T-helper 17 cell (primary cell): ENCODE measurements around the gene SV2B. TPM values are rescaled to one million over a fixed set of nuclear protein-coding genes. Genes with fewer than 3 reads are reported as not detected.

Source experiments
- ATAC-seq: fragments of 150-1000 bp; cut with Tn5 transposase; 2 replicates; pipeline ENCODE4 v1.10.0; 2021; ENCODE audit warnings: mild to moderate bottlenecking, moderate library complexity
- DNase-seq, 3 donors: peaks; one replicate each; pipeline versions ENCODE4 v3.0.0 to v3.0.0-alpha.2; 2020 to 2021
- H3K9me3 ChIP-seq: one replicate; pipeline ENCODE4 v1.7.0; 2013; ENCODE audit warnings: low read length, mild to moderate bottlenecking; ENCODE audit not compliant: control insufficient read depth, poor library complexity, severe bottlenecking
- H3K27ac Mint-ChIP-seq: one replicate; pipeline ENCODE4 v1.8.0; 2022; ENCODE audit warnings: mild to moderate bottlenecking, moderate library complexity, mixed read lengths
- H3K27me3 Mint-ChIP-seq: one replicate; pipeline ENCODE4 v1.8.0; 2022; ENCODE audit warnings: mixed read lengths
- H3K36me3 Mint-ChIP-seq: one replicate; pipeline ENCODE4 v1.8.0; 2022; ENCODE audit warnings: low read depth, mixed read lengths
- H3K4me1 Mint-ChIP-seq: one replicate; pipeline ENCODE4 v1.8.0; 2022; ENCODE audit warnings: mild to moderate bottlenecking, mixed read lengths
- H3K4me3 Mint-ChIP-seq: one replicate; pipeline ENCODE4 v1.8.0; 2022; ENCODE audit warnings: mild to moderate bottlenecking, moderate library complexity, mixed read lengths
- total RNA-seq, 4 donors: library from RNA in 2 of 4; stranded (reverse) in 2 of 4; gene quantifications; one replicate each; pipeline ENCODE4 v1.2.3 and lab custom pipeline; 2022 to 2026

SV2B gene
- total RNA-seq, 2 donors from 2014 or later: 0.10 TPM; not detected in 1

GRCh38 chr15:91223863-91224262, 123.8 kb downstream of the SV2B start:
- ATAC-seq (no peak), DNase-seq (no peak)
- Mint-ChIP-seq H3K27ac (peak overlapping the region; percentile 3), H3K4me3 (no peak overlapping the region), H3K27me3 (peaks cover 78% of the 10 kb centered on the region), H3K36me3 (no peaks in the 10 kb centered on the region), H3K4me1 (peaks cover 4% of the 10 kb centered on the region)
- no peaks in the 10 kb centered on the region for H3K9me3 ChIP-seq

GRCh38 chr15:91224755-91225380, 124.8 kb downstream of the SV2B start:
- H3K4me1 Mint-ChIP-seq: peaks cover 4% of the 10 kb centered on the region
- H3K4me3 Mint-ChIP-seq: no peak overlapping the region
- DNase-seq (no peak), ATAC-seq (no peak)
- H3K27me3 Mint-ChIP-seq: peaks cover 77% of the 10 kb centered on the region
- no peak overlapping the region for H3K27ac Mint-ChIP-seq
- H3K36me3 Mint-ChIP-seq: no peaks in the 10 kb centered on the region
- no peaks in the 10 kb centered on the region for H3K9me3 ChIP-seq

- Mint-ChIP-seq H3K27ac (no peak overlapping the region), H3K27me3 (peaks cover 75% of the 10 kb centered on the region), H3K36me3 (no peaks in the 10 kb centered on the region), H3K4me1 (peaks cover 4% of the 10 kb centered on the region), H3K4me3 (no peak overlapping the region)
- no peaks in the 10 kb centered on the region for H3K9me3 ChIP-seq
- DNase-seq (no peak), ATAC-seq (no peak)
These were observed 125.7 kb downstream of the SV2B start for GRCh38 chr15:91225741-91226140.

- no peaks in the 10 kb centered on the region for H3K36me3 Mint-ChIP-seq
- DNase-seq (no peak), ATAC-seq (no peak)
These were observed 127.1 kb downstream of the SV2B start for GRCh38 chr15:91227117-91227516.

GRCh38 chr15:91227766-91228165, 127.7 kb downstream of the SV2B start:
- no peak overlapping the region for H3K4me3 Mint-ChIP-seq
- peaks cover 4% of the 10 kb centered on the region for H3K4me1 Mint-ChIP-seq
- ATAC-seq (no peak), DNase-seq (no peak)
- peaks cover 72% of the 10 kb centered on the region for H3K27me3 Mint-ChIP-seq
- no peak overlapping the region for H3K27ac Mint-ChIP-seq
- no peaks in the 10 kb centered on the region for H3K9me3 ChIP-seq
- no peaks in the 10 kb centered on the region for H3K36me3 Mint-ChIP-seq

More at GRCh38 chr15:91227117-91227516, 127.1 kb downstream of the SV2B start:
- H3K27me3 Mint-ChIP-seq: peaks cover 75% of the 10 kb centered on the region
- no peak overlapping the region for H3K4me3 Mint-ChIP-seq
- no peak overlapping the region for H3K27ac Mint-ChIP-seq
- peaks cover 4% of the 10 kb centered on the region for H3K4me1 Mint-ChIP-seq
- H3K9me3 ChIP-seq: no peaks in the 10 kb centered on the region

- Mint-ChIP-seq H3K36me3 (no peaks in the 10 kb centered on the region), H3K27ac (no peak overlapping the region), H3K4me1 (peaks cover 4% of the 10 kb centered on the region), H3K27me3 (peaks cover 66% of the 10 kb centered on the region), H3K4me3 (no peak overlapping the region)
- no peaks in the 10 kb centered on the region for H3K9me3 ChIP-seq
- DNase-seq (no peak), ATAC-seq (no peak)
These were observed 128.3 kb downstream of the SV2B start for GRCh38 chr15:91228383-91228782.

GRCh38 chr15:91228890-91229289, 128.8 kb downstream of the SV2B start:
- H3K9me3 ChIP-seq: no peaks in the 10 kb centered on the region
- peaks cover 61% of the 10 kb centered on the region for H3K27me3 Mint-ChIP-seq
- no peak overlapping the region for H3K4me3 Mint-ChIP-seq
- DNase-seq: no peak
- H3K27ac Mint-ChIP-seq: no peak overlapping the region
- no peaks in the 10 kb centered on the region for H3K36me3 Mint-ChIP-seq
- H3K4me1 Mint-ChIP-seq: peaks cover 3% of the 10 kb centered on the region
- ATAC-seq: no peak

GRCh38 chr15:91231703-91232102, 131.6 kb downstream of the SV2B start:
- Mint-ChIP-seq H3K4me1 (no peaks in the 10 kb centered on the region), H3K4me3 (no peak overlapping the region), H3K27ac (no peak overlapping the region), H3K36me3 (no peaks in the 10 kb centered on the region), H3K27me3 (peaks cover 61% of the 10 kb centered on the region)
- no peak for ATAC-seq
- DNase-seq: no peak
- no peaks in the 10 kb centered on the region for H3K9me3 ChIP-seq

GRCh38 chr15:91234759-91235158, 134.7 kb downstream of the SV2B start:
- Mint-ChIP-seq H3K4me1 (no peaks in the 10 kb centered on the region), H3K27me3 (peaks cover 54% of the 10 kb centered on the region), H3K4me3 (no peak overlapping the region), H3K27ac (no peak overlapping the region), H3K36me3 (no peaks in the 10 kb centered on the region)
- no peaks in the 10 kb centered on the region for H3K9me3 ChIP-seq
- DNase-seq (no peak), ATAC-seq (no peak)

- Mint-ChIP-seq H3K4me1 (no peaks in the 10 kb centered on the region), H3K4me3 (no peak overlapping the region), H3K27me3 (peaks cover 54% of the 10 kb centered on the region), H3K27ac (no peak overlapping the region), H3K36me3 (no peaks in the 10 kb centered on the region)
- H3K9me3 ChIP-seq: no peaks in the 10 kb centered on the region
- ATAC-seq (no peak), DNase-seq (no peak)
These were observed 135.3 kb downstream of the SV2B start for GRCh38 chr15:91235376-91235775.

GRCh38 chr15:91237445-91237844, 137.4 kb downstream of the SV2B start:
- ATAC-seq (no peak), DNase-seq (no peak)
- H3K27me3 Mint-ChIP-seq: peaks cover 36% of the 10 kb centered on the region
- H3K4me1 Mint-ChIP-seq: no peaks in the 10 kb centered on the region
- no peaks in the 10 kb centered on the region for H3K9me3 ChIP-seq
- no peak overlapping the region for H3K4me3 Mint-ChIP-seq
- no peak overlapping the region for H3K27ac Mint-ChIP-seq
- H3K36me3 Mint-ChIP-seq: no peaks in the 10 kb centered on the region

- Mint-ChIP-seq H3K27me3 (peaks cover 43% of the 10 kb centered on the region), H3K36me3 (no peaks in the 10 kb centered on the region), H3K27ac (no peak overlapping the region), H3K4me3 (no peak overlapping the region), H3K4me1 (no peaks in the 10 kb centered on the region)
- ATAC-seq (no peak), DNase-seq (no peak)
- no peaks in the 10 kb centered on the region for H3K9me3 ChIP-seq
These were observed 138.8 kb downstream of the SV2B start for GRCh38 chr15:91238644-91239425.

GRCh38 chr15:91243826-91244225, 143.8 kb downstream of the SV2B start:
- Mint-ChIP-seq H3K27me3 (peaks cover 35% of the 10 kb centered on the region), H3K27ac (no peak overlapping the region), H3K4me1 (no peaks in the 10 kb centered on the region), H3K36me3 (no peaks in the 10 kb centered on the region), H3K4me3 (no peak overlapping the region)
- no peak for DNase-seq
- no peaks in the 10 kb centered on the region for H3K9me3 ChIP-seq
- ATAC-seq: no peak

- ATAC-seq: no peak
- Mint-ChIP-seq H3K4me3 (no peak overlapping the region), H3K36me3 (peaks cover 4% of the 10 kb centered on the region), H3K27ac (no peak overlapping the region), H3K4me1 (no peaks in the 10 kb centered on the region), H3K27me3 (peaks cover 41% of the 10 kb centered on the region)
- no peak for DNase-seq
- H3K9me3 ChIP-seq: no peaks in the 10 kb centered on the region
These were observed 144.9 kb downstream of the SV2B start for GRCh38 chr15:91244919-91245318.
